Measurements from ENCODE around the gene KIF3C. TPM values are rescaled to one million over a fixed set of nuclear protein-coding genes. Genes with fewer than 3 reads are reported as not detected.
A peak's percentile ranks its signal among the peaks of the same experiment; 100 is the strongest.
"Not testable (repeated sequence)": the region's sequence is repeated elsewhere in the genome, so short reads cannot be mapped to it uniquely, and the experiment has no call there.

Gene KIF3C
- total RNA-seq, 1 experiment from 2014 or later: 39.5 TPM

DNA sequence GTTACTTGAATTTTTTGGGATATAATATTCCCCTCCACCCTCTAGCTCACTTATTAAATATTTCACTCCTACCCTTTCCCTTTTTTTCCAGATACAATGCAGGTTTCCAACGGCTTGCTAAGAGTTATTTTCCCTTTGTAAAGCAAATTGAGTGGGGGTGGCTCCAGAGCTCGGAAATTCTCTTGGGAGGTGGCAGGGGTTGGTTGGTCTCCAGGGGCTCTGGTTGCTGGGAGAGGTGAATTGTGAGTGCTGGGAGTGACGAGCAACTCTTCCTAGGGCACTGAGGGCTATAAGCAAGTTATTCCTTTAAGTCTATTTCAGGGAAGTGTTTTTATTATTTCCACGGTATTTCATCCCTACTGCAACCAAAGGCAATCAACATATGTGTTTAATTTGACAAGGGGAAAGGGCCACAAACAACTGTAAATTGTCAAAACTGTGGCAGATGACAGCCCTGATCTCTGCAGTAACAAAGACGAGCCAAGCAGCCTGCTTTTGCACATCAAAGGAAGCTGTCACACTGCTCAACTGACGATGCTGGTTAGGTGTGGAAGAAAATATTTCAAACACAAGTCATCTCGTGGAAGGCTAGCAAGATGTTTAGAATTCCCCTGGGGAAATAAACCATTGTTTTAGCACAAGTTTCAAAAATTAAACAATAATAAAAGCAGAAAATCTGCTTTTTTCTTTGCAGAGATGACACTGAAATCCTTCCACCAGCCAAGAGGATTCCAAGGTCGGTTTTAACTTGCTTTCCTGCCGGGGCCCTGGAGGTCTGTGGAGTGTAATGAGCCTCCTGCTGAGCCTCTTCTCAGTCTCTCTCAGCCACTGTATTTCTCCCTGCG, 69.2 kb downstream of the KIF3C start:
- peak overlapping the region; percentile 7 for H3K27ac ChIP-seq (ENCODE audit: low read depth, low read length, poor library complexity, severe bottlenecking)
- H3K36me3 ChIP-seq (ENCODE audit: insufficient read depth, low read length, poor library complexity, severe bottlenecking): no peaks in the 10 kb centered on the region
- H3K4me3 ChIP-seq (ENCODE audit: low read depth, low read length, poor library complexity, severe bottlenecking): no peak overlapping the region
- ChIA-PET POLR2A (ENCODE audit: low non-redundant PET) (no interaction called here), CTCF (no interaction called here)
- TF ChIP-seq EZH2 (IDR thresholded peaks at IDR 0.05; ENCODE audit: borderline replicate concordance, low read depth, low read length, poor library complexity, severe bottlenecking): no peak
- TF ChIP-seq, protein P1, sequence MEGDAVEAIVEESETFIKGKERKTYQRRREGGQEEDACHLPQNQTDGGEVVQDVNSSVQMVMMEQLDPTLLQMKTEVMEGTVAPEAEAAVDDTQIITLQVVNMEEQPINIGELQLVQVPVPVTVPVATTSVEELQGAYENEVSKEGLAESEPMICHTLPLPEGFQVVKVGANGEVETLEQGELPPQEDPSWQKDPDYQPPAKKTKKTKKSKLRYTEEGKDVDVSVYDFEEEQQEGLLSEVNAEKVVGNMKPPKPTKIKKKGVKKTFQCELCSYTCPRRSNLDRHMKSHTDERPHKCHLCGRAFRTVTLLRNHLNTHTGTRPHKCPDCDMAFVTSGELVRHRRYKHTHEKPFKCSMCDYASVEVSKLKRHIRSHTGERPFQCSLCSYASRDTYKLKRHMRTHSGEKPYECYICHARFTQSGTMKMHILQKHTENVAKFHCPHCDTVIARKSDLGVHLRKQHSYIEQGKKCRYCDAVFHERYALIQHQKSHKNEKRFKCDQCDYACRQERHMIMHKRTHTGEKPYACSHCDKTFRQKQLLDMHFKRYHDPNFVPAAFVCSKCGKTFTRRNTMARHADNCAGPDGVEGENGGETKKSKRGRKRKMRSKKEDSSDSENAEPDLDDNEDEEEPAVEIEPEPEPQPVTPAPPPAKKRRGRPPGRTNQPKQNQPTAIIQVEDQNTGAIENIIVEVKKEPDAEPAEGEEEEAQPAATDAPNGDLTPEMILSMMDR (conservative IDR thresholded peaks at IDR 0.05; ENCODE audit: low read depth, low read length): no peak
- peak; percentile 51 for DNase-seq (ENCODE audit: low spot score)
- peaks cover 11% of the 10 kb centered on the region for H3K4me1 ChIP-seq (ENCODE audit: insufficient read depth, low read length, poor library complexity, severe bottlenecking)
- BruUV-seq (replicated peaks): no TSS peak
- no peaks in the 10 kb centered on the region for H3K9me3 ChIP-seq (ENCODE audit: low read depth, low read length, poor library complexity, severe bottlenecking)
- H3K27me3 ChIP-seq (replicated peaks; ENCODE audit: insufficient read depth, low read depth, low read length, poor library complexity): no peaks in the 10 kb centered on the region
- intact Hi-C loops (cut with micrococcal nuclease; ENCODE audit: unreplicated experiment): no loop called here

DNA sequence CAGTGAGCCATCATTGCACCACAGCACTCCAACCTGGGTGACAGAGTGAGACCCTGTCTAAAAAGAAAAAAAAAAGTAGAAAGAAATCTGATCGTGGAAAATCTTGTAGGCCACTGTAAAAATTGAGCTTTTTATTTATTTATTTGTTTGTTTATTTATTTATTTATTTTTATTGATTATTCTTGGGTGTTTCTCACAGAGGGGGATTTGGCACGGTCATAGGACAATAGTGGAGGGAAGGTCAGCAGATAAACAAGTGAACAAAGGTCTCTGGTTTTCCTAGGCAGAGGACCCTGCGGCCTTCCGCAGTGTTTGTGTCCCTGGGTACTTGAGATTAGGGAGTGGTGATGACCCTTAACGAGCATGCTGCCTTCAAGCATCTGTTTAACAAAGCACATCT, 72.7 kb downstream of the KIF3C start:
- intact Hi-C loops (cut with micrococcal nuclease; ENCODE audit: unreplicated experiment); POLR2A ChIA-PET (ENCODE audit: low non-redundant PET): not testable (repeated sequence)

GRCh38 chr2:25905126-25905525, 77.2 kb downstream of the KIF3C start:
- H3K9me3 ChIP-seq (ENCODE audit: low read depth, low read length, poor library complexity, severe bottlenecking): no peaks in the 10 kb centered on the region
- intact Hi-C loops (cut with micrococcal nuclease; ENCODE audit: unreplicated experiment): no loop called here
- H3K4me1 ChIP-seq (ENCODE audit: insufficient read depth, low read length, poor library complexity, severe bottlenecking): no peaks in the 10 kb centered on the region
- no peak for DNase-seq (ENCODE audit: low spot score)
- H3K4me3 ChIP-seq (ENCODE audit: low read depth, low read length, poor library complexity, severe bottlenecking): no peak overlapping the region
- no peak overlapping the region for H3K27ac ChIP-seq (ENCODE audit: low read depth, low read length, poor library complexity, severe bottlenecking)
- H3K27me3 ChIP-seq (replicated peaks; ENCODE audit: insufficient read depth, low read depth, low read length, poor library complexity): no peaks in the 10 kb centered on the region
- TF ChIP-seq, protein P1 (conservative IDR thresholded peaks at IDR 0.05; ENCODE audit: low read depth, low read length): no peak
- no peak for TF ChIP-seq EZH2 (IDR thresholded peaks at IDR 0.05; ENCODE audit: borderline replicate concordance, low read depth, low read length, poor library complexity, severe bottlenecking)
- CTCF ChIA-PET: no interaction called here
- no peaks in the 10 kb centered on the region for H3K36me3 ChIP-seq (ENCODE audit: insufficient read depth, low read length, poor library complexity, severe bottlenecking)
- BruUV-seq (replicated peaks): no TSS peak
- POLR2A ChIA-PET (ENCODE audit: low non-redundant PET): no interaction called here

More for the DNA sequence above, 72.7 kb downstream of the KIF3C start:
- BruUV-seq (replicated peaks); H3K4me3 ChIP-seq (ENCODE audit: low read depth, low read length, poor library complexity, severe bottlenecking); H3K9me3 ChIP-seq (ENCODE audit: low read depth, low read length, poor library complexity, severe bottlenecking); DNase-seq (ENCODE audit: low spot score); H3K27me3 ChIP-seq (replicated peaks; ENCODE audit: insufficient read depth, low read depth, low read length, poor library complexity); H3K27ac ChIP-seq (ENCODE audit: low read depth, low read length, poor library complexity, severe bottlenecking); H3K36me3 ChIP-seq (ENCODE audit: insufficient read depth, low read length, poor library complexity, severe bottlenecking); CTCF ChIA-PET: not testable (repeated sequence)
- H3K4me1 ChIP-seq (ENCODE audit: insufficient read depth, low read length, poor library complexity, severe bottlenecking): peaks cover 11% of the 10 kb centered on the region
